GM18499 (cell line): Measurements from ENCODE around the gene CELF2.
A peak's percentile ranks its signal among the peaks of the same experiment; 100 is the strongest.

Experiments used
- ATAC-seq: cut with Tn5 transposase; IDR thresholded peaks from one replicate; pipeline ENCODE4 v1.9.1; 2021; ENCODE audit warnings: moderate number of reproducible peaks; ENCODE audit not compliant: insufficient read depth, unreplicated experiment

Gene CELF2

DNA sequence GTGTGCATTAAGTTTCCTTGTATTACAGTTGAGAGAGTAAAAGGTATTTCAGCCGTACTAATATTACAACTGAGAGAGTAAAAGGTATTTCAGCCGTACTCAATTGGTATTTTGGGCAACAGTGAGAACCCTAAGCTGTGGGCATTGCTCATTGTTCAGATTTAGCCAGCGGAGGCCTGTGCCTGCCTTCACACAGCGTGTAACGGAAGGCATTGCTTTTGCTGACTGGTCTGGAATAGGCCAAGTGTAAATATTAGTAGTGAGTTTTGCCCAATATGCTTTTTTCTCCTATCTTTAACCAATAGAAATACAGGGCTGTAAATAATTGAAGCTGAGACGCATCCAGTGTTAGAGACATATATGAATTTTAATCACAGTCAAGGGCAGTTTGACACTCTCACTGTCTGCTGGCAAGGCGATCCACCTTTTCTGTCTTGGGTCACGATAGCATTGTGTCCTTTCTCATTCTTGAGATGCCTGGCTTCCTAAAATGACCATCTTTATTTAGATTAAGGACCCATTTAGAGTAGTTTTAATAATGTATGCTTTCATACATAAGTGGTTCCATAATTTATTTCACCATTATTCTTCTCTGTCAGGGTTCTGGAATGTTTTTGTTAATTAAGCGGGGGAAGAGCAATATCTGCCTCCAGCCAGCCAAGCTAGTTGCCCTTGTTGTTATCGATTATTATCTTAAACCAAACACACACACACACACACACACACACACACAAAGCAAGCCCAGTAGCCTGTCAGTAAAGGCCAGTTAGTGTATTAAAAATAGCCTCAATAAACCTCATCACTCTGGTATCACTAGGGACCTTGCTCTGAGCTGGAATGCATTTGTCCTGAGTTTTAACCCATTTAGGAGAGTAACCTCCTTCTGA, 130.7 kb downstream of the CELF2 start:
- ATAC-seq, result no peak

DNA sequence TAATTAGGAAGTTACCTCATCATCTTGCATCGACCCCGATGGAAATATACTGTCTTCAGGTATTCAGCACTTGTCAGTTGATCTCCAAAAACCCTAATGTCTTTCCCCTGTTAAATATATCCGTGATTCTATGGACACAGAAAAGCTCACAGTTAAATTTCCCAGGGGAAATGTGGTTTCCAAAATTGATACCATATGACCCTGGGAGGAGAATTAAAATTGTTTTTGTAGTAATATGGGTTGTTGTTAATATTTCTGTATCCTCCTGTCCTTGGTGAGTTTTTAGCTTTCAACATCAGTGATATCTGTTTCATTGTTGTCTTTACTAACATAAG, 132.1 kb downstream of the CELF2 start:
- no peak for ATAC-seq

DNA sequence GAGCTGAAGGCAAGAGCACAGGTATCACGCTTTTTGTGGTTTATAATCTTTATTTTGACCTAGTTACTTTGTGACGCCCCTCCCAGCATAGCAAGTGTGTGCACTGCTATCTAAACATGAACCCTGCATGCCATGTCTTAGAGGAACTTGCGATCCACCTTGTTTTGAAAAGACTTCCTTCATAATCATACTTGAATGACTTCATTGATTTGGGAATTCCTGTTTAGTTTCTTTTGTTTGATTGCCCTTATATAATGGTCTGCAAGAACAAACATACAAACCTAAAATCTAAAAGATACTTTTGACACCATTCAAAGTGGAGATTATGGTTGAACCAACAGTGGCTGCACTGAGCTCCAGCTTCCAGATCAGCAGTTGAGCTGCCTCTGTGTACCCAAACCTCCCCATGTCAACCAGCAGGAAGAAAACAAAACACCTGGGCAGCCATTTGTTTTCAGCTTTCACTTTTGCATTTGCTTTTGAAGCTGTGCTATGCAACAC, 132.6 kb downstream of the CELF2 start:
- ATAC-seq, result no peak

DNA sequence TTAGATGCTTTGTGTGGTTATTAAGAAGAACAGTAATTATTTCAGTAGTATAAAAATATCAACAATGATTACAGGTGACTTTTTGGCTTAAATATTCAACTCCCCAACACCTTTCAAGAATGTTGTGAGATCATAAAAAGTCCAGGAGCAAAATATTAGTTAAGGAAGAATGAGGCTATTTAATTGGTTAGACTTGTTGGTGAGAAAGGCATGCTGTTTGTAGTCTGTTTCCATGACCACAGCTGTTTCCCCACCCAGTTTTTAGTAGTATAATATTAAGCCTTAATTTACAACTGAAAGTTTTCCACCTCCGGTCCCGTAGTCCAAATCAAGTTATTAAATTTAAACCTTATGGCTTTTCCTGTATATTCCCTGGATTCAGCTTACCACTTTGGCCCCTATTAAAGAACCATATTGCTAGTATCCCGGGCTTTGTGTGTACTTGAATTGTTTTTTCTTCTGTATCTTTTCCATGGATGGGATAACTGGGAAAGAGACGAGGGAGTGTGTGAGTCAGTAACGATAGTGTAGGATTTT, 133.3 kb downstream of the CELF2 start:
- ATAC-seq, result no peak

DNA sequence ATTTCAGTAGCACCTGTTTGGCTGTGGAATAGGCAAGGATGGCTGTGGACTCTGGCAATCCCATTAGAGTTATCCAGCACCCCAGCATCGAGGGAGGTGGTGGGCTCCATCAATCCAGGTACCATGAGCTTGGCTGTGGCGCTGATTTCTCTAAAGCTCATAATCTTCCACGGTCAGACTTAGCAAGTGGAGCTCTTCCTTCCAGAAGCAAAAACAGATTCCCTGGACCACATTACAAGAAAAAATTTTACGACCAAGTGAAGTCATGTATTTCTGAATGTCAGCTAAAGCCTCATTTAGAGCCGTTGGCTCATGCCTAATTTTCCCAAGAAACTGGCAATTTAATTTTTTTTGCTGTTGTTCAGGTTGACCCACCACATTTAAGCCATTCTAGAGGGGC, 135.1 kb downstream of the CELF2 start:
- ATAC-seq, result no peak

DNA sequence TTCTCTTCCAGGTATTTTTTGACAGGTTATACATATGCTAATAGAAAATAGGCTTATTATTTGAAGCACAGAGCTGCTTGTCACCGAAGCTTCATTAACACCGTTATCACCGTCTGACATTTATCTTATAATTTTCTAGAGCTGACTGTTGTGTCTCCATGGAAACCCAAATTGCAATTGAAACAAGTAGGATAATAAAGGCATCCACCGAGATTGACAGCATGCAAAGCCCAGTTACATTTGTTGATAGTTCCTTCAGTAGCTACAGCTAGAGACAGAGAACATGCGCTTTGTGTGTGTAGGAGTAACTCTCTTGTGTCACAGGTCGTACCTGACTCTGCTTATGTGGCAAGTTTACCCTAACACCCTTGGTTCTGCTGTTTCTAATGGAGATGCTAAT, 135.6 kb downstream of the CELF2 start:
- no peak for ATAC-seq

DNA sequence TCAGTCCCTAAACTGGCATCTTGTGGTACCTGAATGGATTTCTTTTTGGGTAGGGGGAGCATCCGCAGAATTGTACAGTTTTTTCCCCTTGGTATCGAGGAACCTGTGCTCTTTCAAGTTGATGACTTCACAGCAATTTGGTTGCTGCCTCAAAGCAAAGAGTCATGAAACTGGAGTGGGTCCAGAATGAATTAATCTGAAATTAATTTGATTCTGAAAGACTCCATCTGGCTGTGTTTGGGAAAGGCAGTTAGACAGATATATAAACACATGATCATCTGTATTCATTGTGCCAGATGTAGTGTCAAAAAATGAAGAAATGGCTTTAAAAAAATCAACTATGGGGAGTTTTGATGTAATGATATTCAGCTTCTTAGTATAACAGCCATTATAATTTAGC, 136.1 kb downstream of the CELF2 start:
- ATAC-seq, result no peak

DNA sequence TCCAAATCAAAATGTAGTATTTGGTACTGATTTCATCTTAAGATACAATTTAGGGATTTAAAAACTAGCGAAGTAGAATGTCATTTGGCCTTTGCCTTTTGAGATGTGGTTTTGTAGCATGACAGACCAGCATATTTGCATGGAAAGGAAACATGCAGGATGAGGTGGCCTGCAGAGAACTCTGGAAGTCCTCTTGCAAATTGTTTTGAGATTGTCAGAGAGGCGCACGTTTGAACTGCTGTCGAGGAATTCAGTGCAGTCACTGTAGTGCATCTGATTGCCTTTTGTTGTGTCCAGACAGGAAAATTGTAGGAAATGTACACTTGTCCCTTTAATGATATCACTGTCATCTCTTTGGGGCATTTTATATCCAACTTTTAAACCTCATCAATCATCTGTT, 136.7 kb downstream of the CELF2 start:
- no peak for ATAC-seq

DNA sequence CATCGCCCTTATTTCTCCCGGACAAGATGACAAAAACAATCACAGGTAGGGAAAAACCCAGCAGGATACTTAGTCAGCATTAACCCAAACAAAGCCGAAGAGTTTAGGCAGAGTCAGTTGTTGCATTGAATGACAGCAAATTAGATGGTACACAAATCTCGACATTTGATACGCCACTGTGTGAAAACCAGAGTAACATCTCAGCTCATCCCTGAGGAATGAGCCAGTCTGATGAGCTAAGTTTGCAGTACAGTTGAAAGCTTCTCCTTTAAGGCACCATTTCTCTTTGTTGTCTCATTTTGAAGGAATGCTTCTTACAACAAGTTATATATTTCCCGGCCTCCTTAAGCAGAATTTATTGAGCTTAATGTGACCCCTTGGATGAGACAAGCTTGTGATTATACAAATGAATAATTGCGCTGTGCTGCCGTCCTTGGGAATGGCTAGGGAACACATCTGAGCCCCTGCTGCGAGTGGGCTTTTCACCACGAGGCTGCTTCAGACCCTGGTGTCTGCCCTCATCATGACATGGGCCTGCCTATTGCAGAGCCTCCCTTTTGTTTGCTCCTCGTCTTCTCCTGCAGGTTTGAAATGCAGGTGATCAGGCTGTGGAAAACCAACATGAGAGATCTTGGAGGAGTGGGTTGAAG, 137.3 kb downstream of the CELF2 start:
- no peak for ATAC-seq

DNA sequence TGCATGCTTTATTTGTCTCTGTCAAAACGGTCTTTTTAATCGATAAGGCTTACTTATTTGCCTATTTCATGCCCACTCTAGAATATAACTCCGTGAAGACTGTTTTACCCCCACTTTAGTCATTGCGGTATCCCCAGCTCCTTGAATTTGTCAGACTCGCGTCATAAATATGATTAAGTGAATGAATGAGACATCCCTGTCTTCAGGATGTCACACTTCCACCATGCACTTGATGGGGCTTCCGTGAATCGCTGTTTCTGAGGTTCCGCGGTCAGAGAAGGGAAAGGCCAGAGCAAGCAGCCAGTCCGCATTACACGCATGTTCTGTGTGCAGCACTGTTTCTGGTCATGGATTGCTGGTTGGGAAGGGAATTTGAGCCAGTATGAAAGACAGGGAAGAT, 138.8 kb downstream of the CELF2 start:
- no peak for ATAC-seq

DNA sequence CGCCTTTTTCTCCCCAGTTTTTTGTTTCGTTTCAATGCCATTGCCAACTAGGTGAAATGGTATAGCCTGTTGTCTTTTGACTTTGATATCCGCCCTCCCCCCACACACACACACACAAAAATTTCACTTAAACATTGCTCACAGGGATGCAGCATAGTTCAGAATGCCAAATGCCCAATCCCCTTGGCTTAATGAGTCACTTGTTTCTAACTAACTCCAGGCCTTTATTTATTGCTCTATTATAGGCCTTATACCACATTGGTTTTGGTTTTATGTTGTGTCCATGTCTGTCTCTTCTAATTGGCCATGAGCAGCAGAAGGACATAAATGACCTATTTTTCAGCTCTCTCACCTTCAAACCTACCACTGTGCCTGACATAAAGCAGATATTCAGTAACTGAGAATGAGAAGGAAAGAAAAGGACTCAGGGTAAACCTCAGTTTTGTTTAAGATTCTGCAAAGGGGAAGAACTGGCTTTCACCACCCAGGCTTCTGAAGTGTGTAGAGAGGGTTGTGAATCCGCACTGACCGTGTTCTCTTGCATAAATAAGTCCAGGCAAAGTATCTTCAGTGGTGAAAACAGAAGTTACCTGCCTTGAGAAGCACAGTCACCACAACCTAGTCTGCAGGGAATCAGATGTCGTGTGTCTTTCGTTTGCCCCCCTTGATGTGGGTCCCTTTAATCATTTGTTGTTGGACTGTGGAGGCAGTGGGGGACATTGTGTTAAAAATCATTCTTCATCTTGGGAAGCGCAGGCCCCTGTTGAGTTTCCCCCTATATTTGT, 139.8 kb downstream of the CELF2 start:
- no peak for ATAC-seq

DNA sequence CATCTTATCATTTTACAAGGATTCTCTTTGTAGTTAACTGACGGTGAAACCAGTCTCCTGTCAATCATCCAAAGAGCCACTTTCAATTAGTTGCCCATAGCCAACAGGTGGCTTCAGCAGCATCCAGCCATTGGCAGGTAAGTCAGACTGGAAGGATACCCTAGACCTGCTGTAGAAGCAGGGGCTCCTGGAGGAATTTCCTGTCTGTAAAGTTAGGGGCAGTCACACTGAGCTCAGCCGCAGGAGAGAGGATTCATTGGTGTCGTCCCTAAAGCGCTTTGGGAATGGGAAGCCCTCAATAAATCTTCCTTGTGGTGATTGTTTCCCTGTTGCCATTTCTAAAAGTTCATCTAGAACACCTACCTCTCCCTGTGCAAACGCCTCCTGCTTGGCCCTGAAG, 140.4 kb downstream of the CELF2 start:
- no peak for ATAC-seq

DNA sequence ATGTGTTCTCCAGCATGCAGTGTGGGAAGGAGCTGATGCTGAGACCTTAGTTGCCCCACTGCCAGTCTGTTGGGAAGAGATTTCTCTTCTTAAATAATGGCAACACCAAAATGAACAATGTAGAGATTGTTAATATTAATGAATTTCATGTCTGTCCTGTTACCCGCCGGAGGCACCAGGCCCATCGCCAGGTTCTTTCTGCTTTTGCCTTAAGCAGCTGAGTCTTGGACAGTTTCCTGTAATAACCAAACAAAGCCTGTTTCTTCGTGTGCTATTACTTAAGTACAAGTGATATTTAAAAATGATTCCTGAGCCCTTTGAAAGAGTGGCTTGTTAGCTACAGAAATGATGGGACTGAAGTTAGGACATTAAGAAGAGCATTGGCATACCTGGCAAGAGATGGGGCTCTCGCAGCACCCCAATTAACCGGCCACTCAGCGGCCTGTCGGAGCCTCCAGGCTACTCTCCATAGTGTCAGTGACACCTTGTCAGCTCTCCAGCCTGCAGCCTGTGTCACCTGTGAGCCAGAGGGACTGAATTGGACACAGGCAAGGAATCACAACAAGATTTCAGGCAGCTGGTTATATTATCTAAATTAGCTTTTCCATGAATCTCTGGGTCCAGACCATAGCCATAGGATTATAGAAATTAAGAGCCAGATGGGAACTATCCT, 142.0 kb downstream of the CELF2 start:
- ATAC-seq, result no peak

DNA sequence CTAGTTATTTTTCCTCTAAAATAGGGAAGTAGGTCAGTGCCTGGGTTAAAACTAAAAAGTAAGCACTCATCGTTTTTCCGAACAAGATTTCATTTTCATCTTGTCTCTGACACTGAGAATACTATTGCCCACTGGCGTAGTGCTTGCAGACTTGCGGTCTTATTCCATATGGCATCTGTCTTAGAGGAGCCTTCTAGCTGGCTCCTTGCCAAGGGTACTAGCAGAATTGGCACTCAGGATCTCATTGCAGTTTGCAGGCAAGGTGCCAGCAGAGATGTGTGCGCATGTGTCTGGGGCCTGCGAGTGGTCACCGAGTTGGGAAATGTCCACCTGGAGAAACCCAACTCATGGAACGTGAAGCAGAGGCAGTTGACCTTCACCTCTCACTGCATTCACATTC, 143.4 kb downstream of the CELF2 start:
- ATAC-seq, result no peak

DNA sequence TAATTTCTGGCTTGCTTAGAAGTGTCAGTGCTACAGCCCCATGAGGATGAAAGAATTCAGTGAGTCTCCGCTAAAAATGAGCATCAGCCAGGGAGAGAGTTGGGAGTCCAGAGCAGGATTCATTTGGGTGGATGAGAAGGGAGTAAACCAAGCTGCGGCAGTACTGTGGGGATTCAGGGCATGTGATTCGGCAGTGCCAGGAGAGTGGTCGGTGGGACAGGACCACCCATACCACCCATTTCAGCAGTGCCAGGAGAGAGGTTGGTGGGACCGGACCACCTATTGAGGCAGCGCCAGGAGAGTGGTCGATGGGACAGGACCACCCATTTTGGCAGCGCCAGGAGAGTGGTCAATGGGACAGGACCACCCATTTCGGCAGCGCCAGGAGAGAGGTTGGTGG, 144.2 kb downstream of the CELF2 start:
- no peak for ATAC-seq

DNA sequence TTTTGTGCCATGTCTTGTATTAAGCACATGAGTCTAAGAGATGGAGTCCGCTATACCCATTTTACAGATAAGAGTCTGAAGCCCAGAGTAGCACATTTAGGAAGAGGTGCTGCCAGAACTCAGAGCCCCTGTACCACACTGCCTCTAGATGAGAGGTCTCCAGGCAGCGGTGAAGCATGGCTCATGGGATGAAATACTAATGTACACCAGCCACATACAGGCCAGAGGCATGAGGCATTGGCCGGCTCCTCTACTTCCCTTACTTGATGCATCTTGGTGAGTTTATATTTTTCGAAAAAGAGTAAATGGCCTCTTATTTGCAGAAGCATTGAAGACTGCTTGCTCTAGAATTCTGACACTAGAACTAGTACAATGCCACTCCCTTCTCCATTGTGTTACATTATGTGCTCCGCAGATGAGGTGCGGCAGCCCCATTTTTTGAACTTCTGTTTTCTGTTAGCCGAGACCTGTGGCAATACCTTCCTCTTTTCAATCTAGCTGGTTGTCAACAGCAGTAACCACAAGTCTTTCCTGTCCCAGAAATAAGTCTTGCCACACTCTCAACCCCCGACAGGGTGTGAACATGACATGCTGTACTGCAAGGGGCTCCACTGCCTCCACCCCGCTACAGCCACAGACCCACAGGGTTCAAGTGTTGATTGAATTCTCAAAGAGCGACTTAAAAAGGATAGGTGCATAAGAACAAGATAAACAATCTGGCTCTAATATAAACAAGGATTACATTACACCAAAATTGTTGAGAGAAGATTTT, 145.3 kb downstream of the CELF2 start:
- peak; percentile 63 for ATAC-seq

DNA sequence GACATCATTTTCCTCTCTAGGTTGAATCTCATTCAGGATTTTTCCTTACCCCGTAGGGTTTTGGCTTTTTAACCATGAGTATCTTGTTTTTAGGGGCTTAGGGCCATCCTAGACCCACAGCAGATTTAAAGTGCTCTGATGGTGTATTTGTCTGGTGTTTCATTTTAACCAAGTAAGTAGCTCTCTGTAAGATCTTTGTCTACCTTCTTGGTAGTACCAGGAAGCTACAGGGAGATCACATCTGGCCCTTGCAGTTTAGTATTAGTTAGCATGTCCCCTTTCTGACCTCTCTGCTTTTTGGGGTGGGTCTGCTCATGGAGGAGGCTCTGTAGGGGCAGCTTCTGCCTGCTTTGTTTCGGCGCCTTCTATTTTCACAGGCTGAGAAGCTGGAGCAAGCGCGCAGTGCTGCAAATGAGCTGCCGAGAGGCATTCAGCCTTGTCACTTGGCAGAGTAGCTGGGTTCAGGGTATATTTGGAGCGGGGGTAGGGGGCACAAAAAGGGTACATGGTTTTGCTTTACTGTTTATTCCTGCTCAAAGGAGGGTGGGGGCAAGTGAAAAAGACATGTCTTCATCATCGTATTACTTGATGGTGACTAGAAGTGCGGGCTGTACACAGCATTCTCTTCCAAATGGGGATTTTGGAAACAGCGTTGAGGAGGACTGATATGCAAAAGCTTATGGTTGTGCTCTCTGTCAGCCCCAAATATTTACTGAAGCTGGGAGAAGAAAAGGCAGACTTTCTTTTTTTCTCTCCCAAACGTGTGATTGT, 146.3 kb downstream of the CELF2 start:
- no peak for ATAC-seq

DNA sequence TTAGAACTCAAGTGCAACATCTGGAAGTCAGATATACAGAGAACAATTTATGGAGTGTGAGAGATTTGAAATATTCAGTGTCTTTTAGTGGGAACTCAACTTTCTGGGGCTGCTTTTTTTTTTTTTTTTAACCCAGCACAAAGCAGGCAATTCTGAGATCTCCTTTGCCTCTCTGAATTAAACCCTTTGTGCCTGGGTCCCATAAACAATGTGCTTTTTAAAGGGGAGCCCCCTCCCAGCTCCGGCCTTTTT, 146.8 kb downstream of the CELF2 start:
- ATAC-seq, result no peak
